ENCODE data around the gene ENOPH1. TPM values are rescaled to one million over a fixed set of nuclear protein-coding genes. Genes with fewer than 3 reads are reported as not detected.
"Not testable (repeated sequence)": the region's sequence is repeated elsewhere in the genome, so short reads cannot be mapped to it uniquely, and the experiment has no call there.

The ENOPH1 gene
- polyA plus RNA-seq, 1 experiment = 17.0 TPM

GRCh38 chr4:82398263-82398662, 32.1 kb upstream of the ENOPH1 start:
- Histone ChIP-seq H3K27ac (ENCODE audit: low read depth, low read length) (no peak overlapping the region), H3K9me3 (ENCODE audit: control insufficient read depth, insufficient read depth, low read length) (no peaks in the 10 kb centered on the region), H3K4me3 (ENCODE audit: low read depth, low read length) (no peak overlapping the region), H3K27me3 (ENCODE audit: control insufficient read depth, insufficient read depth, low read length) (no peaks in the 10 kb centered on the region)
- POLR2A ChIA-PET = no interaction called here
- no peak for DNase-seq (ENCODE audit: low read depth, low spot score)
- CTCF ChIA-PET = no interaction called here
- no peak for TF ChIP-seq CTCF (IDR thresholded peaks at IDR 0.05; ENCODE audit: low read depth, low read length)

GRCh38 chr4:82401600-82401999, 28.8 kb upstream of the ENOPH1 start:
- Histone ChIP-seq H3K4me3 (ENCODE audit: low read depth, low read length) (no peak overlapping the region), H3K9me3 (ENCODE audit: control insufficient read depth, insufficient read depth, low read length) (no peaks in the 10 kb centered on the region), H3K27me3 (ENCODE audit: control insufficient read depth, insufficient read depth, low read length) (no peaks in the 10 kb centered on the region), H3K27ac (ENCODE audit: low read depth, low read length) (no peak overlapping the region)
- ChIA-PET CTCF (no interaction called here), POLR2A (no interaction called here)
- no peak for DNase-seq (ENCODE audit: low read depth, low spot score)
- no peak for TF ChIP-seq CTCF (IDR thresholded peaks at IDR 0.05; ENCODE audit: low read depth, low read length)

- Histone ChIP-seq H3K27ac (ENCODE audit: low read depth, low read length) (no peak overlapping the region), H3K9me3 (ENCODE audit: control insufficient read depth, insufficient read depth, low read length) (no peaks in the 10 kb centered on the region), H3K4me3 (ENCODE audit: low read depth, low read length) (no peak overlapping the region), H3K27me3 (ENCODE audit: control insufficient read depth, insufficient read depth, low read length) (no peaks in the 10 kb centered on the region)
- ChIA-PET POLR2A (no interaction called here), CTCF (no interaction called here)
- DNase-seq (ENCODE audit: low read depth, low spot score) = no peak
- no peak for TF ChIP-seq CTCF (IDR thresholded peaks at IDR 0.05; ENCODE audit: low read depth, low read length)
Measured at GRCh38 chr4:82402196-82402775, 28.1 kb upstream of the ENOPH1 start.

GRCh38 chr4:82403725-82404124, 26.7 kb upstream of the ENOPH1 start:
- no peak for TF ChIP-seq CTCF (IDR thresholded peaks at IDR 0.05; ENCODE audit: low read depth, low read length)
- Histone ChIP-seq H3K4me3 (ENCODE audit: low read depth, low read length) (no peak overlapping the region), H3K9me3 (ENCODE audit: control insufficient read depth, insufficient read depth, low read length) (no peaks in the 10 kb centered on the region), H3K27me3 (ENCODE audit: control insufficient read depth, insufficient read depth, low read length) (no peaks in the 10 kb centered on the region), H3K27ac (ENCODE audit: low read depth, low read length) (no peak overlapping the region)
- POLR2A ChIA-PET = no interaction called here
- CTCF ChIA-PET = no interaction called here
- no peak for DNase-seq (ENCODE audit: low read depth, low spot score)

- POLR2A ChIA-PET = interaction anchor here (1.6 kb wide), 1 partner anchor 14 kb away, joined by 7 read pairs; no protein-coding TSS in a partner anchor
- H3K27me3 ChIP-seq (ENCODE audit: control insufficient read depth, insufficient read depth, low read length); H3K4me3 ChIP-seq (ENCODE audit: low read depth, low read length); CTCF ChIA-PET; DNase-seq (ENCODE audit: low read depth, low spot score); H3K27ac ChIP-seq (ENCODE audit: low read depth, low read length); H3K9me3 ChIP-seq (ENCODE audit: control insufficient read depth, insufficient read depth, low read length): not testable (repeated sequence)
Measured at GRCh38 chr4:82415061-82415460, 15.3 kb upstream of the ENOPH1 start.

Data from AG04450 (cell line).